Measurements from ENCODE around the gene RAX2.

RAX2 gene

GRCh38 chr19:3722443-3723109 lies 49.5 kb downstream of the RAX2 start:
- DNase-seq, result no peak

GRCh38 chr19:3721887-3722442 lies 50.1 kb downstream of the RAX2 start:
- DNase-seq, result no peak

GRCh38 chr19:3721131-3721886 lies 50.7 kb downstream of the RAX2 start:
- peak; percentile 72 for DNase-seq

- no peak for DNase-seq
Measured at GRCh38 chr19:3720349-3720917, 51.6 kb downstream of the RAX2 start.

GRCh38 chr19:3719868-3720267 lies 52.2 kb downstream of the RAX2 start:
- no peak for DNase-seq

Measured in fibroblast of upper back skin (primary cell).